K562 (cell line): ENCODE measurements around the gene ENOX2. TPM values are rescaled to one million over a fixed set of nuclear protein-coding genes. Genes with fewer than 3 reads are reported as not detected.

ENCODE experiments used
- ATAC-seq: fragments of 200-7000 bp; cut with Tn5 transposase; 3 replicates; pipeline ENCODE4 v1.9.1; 2020; ENCODE audit warnings: moderate library complexity
- BruUV-seq: library from RNA; stranded (reverse); fragments of 400-500 nt; replicated peaks from 2 replicates; lab custom pipeline; 2021; lab: Mats Ljungman, UMichigan
- CTCF ChIA-PET: fragments of 300-600 bp; formaldehyde crosslinking; extraction: SDS; loops from one replicate; lab custom pipeline; 2021; ENCODE audit warnings: low intra/inter-chr PET ratio; lab: Yijun Ruan, JAX
- POLR2A ChIA-PET: fragments of 300-600, 350-650 bp; sonication (Branson Sonifier 250); formaldehyde crosslinking; extraction: SDS; loops from one replicate; lab custom pipeline; 2021; ENCODE audit warnings: antibody characterized with exemption, inconsistent platforms; lab: Yijun Ruan, JAX
- DNase-seq, 4 experiments: peaks; one replicate each; pipeline versions ENCODE4 v3.0.0 to v3.0.0-alpha.2; 2011 to 2018; ENCODE audit warnings: low spot score in 3 of 4, mixed read lengths in 3 of 4; ENCODE audit errors: extremely low read depth in 1 of 4
- FAIRE-seq: peaks from 2 replicates; lab custom pipeline; 2011; peaks lifted over from hg19 to GRCh38; lab: Jason Lieb, UNC
- H2AFZ ChIP-seq: 2 replicates; pipeline ENCODE4 v1.6.0; 2011; ENCODE audit warnings: low read depth, low read length, control low read depth, inconsistent platforms
- H3K27ac ChIP-seq: fragments of 200-600 bp; 3 replicates; pipeline ENCODE4 v1.8.0; 2011; ENCODE audit warnings: low read depth, mild to moderate bottlenecking, control low read depth, inconsistent platforms, low read length, moderate library complexity, mixed read lengths; ENCODE audit errors: extremely low read depth
- H3K27me3 ChIP-seq, 2 experiments: fragments of 300-600 bp in 1 of 2; 2 replicates in 1 of 2; 3 replicates in 1 of 2; pipeline versions ENCODE4 v1.6.0 to v1.8.0; 2011; ENCODE audit warnings: inconsistent platforms in 2 of 2, low read length in 2 of 2, mild to moderate bottlenecking in 1 of 2, mixed read lengths in 1 of 2, moderate library complexity in 1 of 2; ENCODE audit not compliant: control insufficient read depth in 2 of 2, insufficient read depth in 2 of 2
- H3K36me3 ChIP-seq: fragments of 300-600 bp; 3 replicates; pipeline ENCODE4 v1.8.0; 2011; ENCODE audit warnings: mild to moderate bottlenecking, low read length, inconsistent platforms; ENCODE audit not compliant: control insufficient read depth, insufficient read depth
- H3K4me1 ChIP-seq, 2 experiments: fragments of 200-600 bp in 1 of 2; replicated peaks in 1 of 2; 2 replicates in 1 of 2; 3 replicates in 1 of 2; pipeline versions ENCODE4 v1.5.1 to v1.8.0; 2011; ENCODE audit warnings: inconsistent platforms in 2 of 2, low read length in 2 of 2, mild to moderate bottlenecking in 1 of 2, mixed read lengths in 1 of 2, moderate library complexity in 1 of 2; ENCODE audit not compliant: control insufficient read depth in 2 of 2, insufficient read depth in 2 of 2
- H3K4me2 ChIP-seq: 2 replicates; pipeline ENCODE4 v1.6.1; 2011; ENCODE audit warnings: low read length, control low read depth, inconsistent platforms, mixed read lengths; ENCODE audit not compliant: insufficient read depth
- H3K4me3 ChIP-seq: fragments of 200-600 bp; sonication (generic), shearing (Covaris generic); 2 replicates; pipeline ENCODE4 v1.5.1; 2016; ENCODE audit warnings: control low read depth, inconsistent platforms
- H3K79me2 ChIP-seq: fragments of 200-600 bp; 3 replicates; pipeline ENCODE4 v1.8.0; 2011; ENCODE audit warnings: low read length, inconsistent platforms; ENCODE audit not compliant: control insufficient read depth, insufficient read depth
- H3K9ac ChIP-seq, 2 experiments: 2 replicates each; pipeline versions ENCODE4 v1.6.0 to v1.6.1; 2011; ENCODE audit warnings: low read depth in 2 of 2, low read length in 2 of 2, control low read depth in 1 of 2, inconsistent platforms in 1 of 2, mild to moderate bottlenecking in 1 of 2, mixed read lengths in 1 of 2; ENCODE audit not compliant: insufficient read depth in 1 of 2
- H3K9me1 ChIP-seq: one replicate; pipeline ENCODE4 v1.6.0; 2011; ENCODE audit warnings: inconsistent platforms, mild to moderate bottlenecking, low read length, moderate library complexity; ENCODE audit not compliant: control insufficient read depth, insufficient read depth
- H3K9me3 ChIP-seq: replicated peaks from 2 replicates; pipeline ENCODE4 v1.5.1; 2011; ENCODE audit warnings: low read depth, low read length, inconsistent platforms; ENCODE audit not compliant: control insufficient read depth, insufficient read depth
- H4K20me1 ChIP-seq: replicated peaks from 2 replicates; pipeline ENCODE4 v1.6.1; 2011; ENCODE audit warnings: low read length, inconsistent platforms, mixed read lengths; ENCODE audit not compliant: control insufficient read depth, insufficient read depth
- C11orf30 ChIP-seq: fragments of 450-650 bp; IDR thresholded peaks from 2 replicates; pipeline ENCODE4 v1.6.1; 2016; ENCODE audit warnings: low read depth, mild to moderate bottlenecking
- ILK ChIP-seq: fragments of 450-650 bp; IDR thresholded peaks from 2 replicates; pipeline ENCODE4 v1.6.1; 2016; ENCODE audit warnings: missing genetic modification characterization, low read depth, mild to moderate bottlenecking, missing compliant biosample characterization, moderate library complexity, borderline replicate concordance
- KLF1 ChIP-seq: fragments of 450-650 bp; IDR thresholded peaks from 2 replicates; pipeline ENCODE4 v1.6.1; 2016; ENCODE audit warnings: missing genetic modification characterization, missing compliant biosample characterization
- MAFF ChIP-seq: IDR thresholded peaks from 2 replicates; pipeline ENCODE4 v1.6.1; 2012; ENCODE audit warnings: low read length, improper control_type of control experiment
- MAFG ChIP-seq: fragments of 450-650 bp; conservative IDR thresholded peaks from 2 replicates; pipeline ENCODE4 v1.6.1; 2016; ENCODE audit warnings: missing genetic modification characterization, missing compliant biosample characterization
- MAFK ChIP-seq: IDR thresholded peaks from 2 replicates; pipeline ENCODE4 v1.6.1; 2011; ENCODE audit warnings: low read length, improper control_type of control experiment
- NFE2 ChIP-seq: IDR thresholded peaks from 2 replicates; pipeline ENCODE4 v1.6.1; 2014; ENCODE audit warnings: antibody characterized with exemption, low read depth
- SRSF9 ChIP-seq: fragments of 200-400 bp; formaldehyde crosslinking; IDR thresholded peaks from 2 replicates; pipeline ENCODE4 v1.6.1; 2017; ENCODE audit warnings: low read depth, low read length, borderline replicate concordance
- ZNF316 ChIP-seq: fragments of 450-650 bp; IDR thresholded peaks from 2 replicates; pipeline ENCODE4 v1.6.1; 2016
- ZNF507 ChIP-seq: conservative IDR thresholded peaks from 2 replicates; pipeline ENCODE4 v1.6.1; 2017; ENCODE audit warnings: missing genetic modification characterization, missing compliant biosample characterization
- WGBS: fragments of 100-300 bp; shearing (Covaris generic); methylation state at CpG from one replicate; pipeline ENCODE4 v1.1.6; 2016; ENCODE audit warnings: low coverage, mixed read lengths; ENCODE audit not compliant: insufficient coverage; ENCODE audit errors: missing lambda C conversion rate; 5-methylcytosine and 5-hydroxymethylcytosine counted together
- in situ Hi-C: fragments of 300-500 bp; cut with MboI; formaldehyde crosslinking; loops from 4 replicates; pipeline ENCODE4 v1.15.0; 2018; ENCODE audit warnings: inconsistent platforms, mixed read lengths
- intact Hi-C: fragments of 100-400 bp; cut with micrococcal nuclease; formaldehyde crosslinking; loops from 2 replicates; pipeline ENCODE4 v1.14.2; 2022
- polyA plus RNA-seq, 8 experiments: library from polyadenylated mRNA; depleted of rRNA in 4 of 8; stranded (reverse) in 5 of 8; unstranded in 3 of 8; fragments of >200 nt; fragmentation: Nextera tagmentation in 2 of 8; fragmentation: Illumina TruSeq in 1 of 8; extraction: Ambion mirVana in 2 of 8; extraction: Trizol in 1 of 8; gene quantifications; 2 replicates each; pipeline versions ENCODE4 v1.2.1 to v1.2.3, GENCODE V29; 2011 to 2014; ENCODE audit warnings: inconsistent platforms in 1 of 8, missing spikeins in 1 of 8
- total RNA-seq, 7 experiments: library from RNA; depleted of rRNA in 6 of 7; stranded (reverse); fragments of >200 nt in 6 of 7; fragmentation: Illumina TruSeq in 2 of 7; extraction: Trizol in 2 of 7; gene quantifications; 2 replicates each; pipeline versions ENCODE4 v1.2.1 to v1.2.3, GENCODE V29; 2011 to 2021; ENCODE audit warnings: low replicate concordance in 1 of 7

ENOX2 gene
- total and polyA plus RNA-seq, 9 of the 15 experiments (the other 6 are each of a cell fraction or from before 2014, with no cell fraction given), result 6.1 to 24.0 (median 13.8) TPM

DNA sequence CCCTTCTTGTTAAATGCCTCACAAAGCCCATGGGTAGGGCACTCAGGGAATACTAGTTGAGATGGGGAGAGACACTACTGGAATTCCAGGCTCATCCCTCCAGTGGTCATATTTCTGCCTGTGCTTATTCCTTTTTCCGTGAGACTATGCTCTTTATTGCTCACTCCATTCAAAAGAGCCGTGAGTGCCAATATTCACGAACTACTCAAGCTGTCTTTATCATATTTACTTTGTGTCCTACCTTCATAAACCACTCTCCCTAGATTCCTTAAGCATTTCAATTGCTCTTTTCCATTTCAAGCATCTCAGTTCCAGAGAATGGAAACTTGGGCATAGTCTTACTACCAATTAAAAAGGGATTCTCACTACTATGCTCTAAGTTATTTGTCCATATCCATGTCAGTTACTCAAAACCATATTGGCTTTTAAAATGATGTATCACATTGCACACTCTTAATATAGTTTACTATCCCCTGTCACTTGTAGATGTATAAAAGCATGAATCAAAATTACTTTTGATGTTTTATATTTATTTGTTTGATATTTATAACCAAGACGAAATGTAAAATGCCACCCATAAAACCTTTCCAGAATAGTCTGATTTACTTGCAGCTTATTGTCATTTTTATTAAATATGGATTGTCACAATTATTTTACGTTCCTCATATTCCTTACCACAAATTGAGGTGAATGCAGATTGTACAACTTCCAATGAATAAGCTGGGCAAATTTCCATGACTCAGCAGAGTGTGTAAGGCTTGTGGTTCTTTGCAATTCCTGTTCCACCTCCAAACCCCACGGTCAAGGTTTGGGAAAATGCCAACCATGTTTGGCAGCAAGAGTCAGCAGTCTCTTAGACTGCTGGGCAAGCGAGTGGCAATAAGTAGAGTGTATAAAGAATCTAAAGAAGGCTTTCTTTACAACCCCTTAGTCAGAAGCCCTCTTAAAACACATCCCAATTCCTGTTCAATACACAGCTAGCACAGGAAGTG, 24.4 kb downstream of the ENOX2 start:
- CTCF ChIA-PET, result no interaction called here
- Histone ChIP-seq H3K4me3 (no peak overlapping the region), H3K9me3 (no peaks in the 10 kb centered on the region), H2AFZ (peak overlapping the region; percentile 53), H3K79me2 (no peaks in the 10 kb centered on the region), H3K4me2 (no peak overlapping the region; the same call in 1 of the 2 replicates), H4K20me1 (no peaks in the 10 kb centered on the region), H3K4me1 (peaks cover 0 to 18% of the 10 kb centered on the region in 2 experiments; a peak in 3 of 5 replicates), H3K27me3 (no peaks in the 10 kb centered on the region), H3K9me1 (no peaks in the 10 kb centered on the region), H3K36me3 (no peaks in the 10 kb centered on the region), H3K27ac (no peak overlapping the region), H3K9ac (no peak overlapping the region)
- POLR2A ChIA-PET, result no interaction called here
- BruUV-seq, result no TSS peak
- DNase-seq (peak in 1 of 4 experiments; percentile 31), FAIRE-seq (no peak), ATAC-seq (no peak)
- in situ Hi-C loops (no loop called here), intact Hi-C loops (no loop called here)
- no peak for TF ChIP-seq ZNF507 (tag)
- TF ChIP-seq KLF1 (tag), result no peak
- TF ChIP-seq MAFK, result peak; percentile 93
- TF ChIP-seq ILK (tag), result no peak
- TF ChIP-seq SRSF9, result no peak
- TF ChIP-seq C11orf30, result peak; percentile 92
- peak; percentile 92 for TF ChIP-seq MAFF
- TF ChIP-seq ZNF316, result peak; percentile 95
- peak; percentile 92 for TF ChIP-seq MAFG (tag)
- TF ChIP-seq NFE2, result peak; percentile 73
- WGBS, result 62% methylated on average over 7 of the region's 7 CpGs
